GM12891 (cell line): ENCODE results near the gene ADAMTS8.
"Not testable (repeated sequence)": the region's sequence is repeated elsewhere in the genome, so short reads cannot be mapped to it uniquely, and the experiment has no call there.

ENCODE experiments used
- POLR2A ChIP-seq: IDR thresholded peaks from 2 replicates; pipeline ENCODE4 v1.6.1; 2011; ENCODE audit warnings: low read depth, low read length, control low read depth
- SPI1 ChIP-seq: IDR thresholded peaks from 2 replicates; pipeline ENCODE4 v1.6.1; 2011; ENCODE audit warnings: low read depth, low read length, control low read depth

- not testable (repeated sequence) for TF ChIP-seq SPI1, POLR2A
These were observed 10.2 kb upstream of the ADAMTS8 start for GRCh38 chr11:130438401-130439159.
